GM23338 (cell line): ENCODE data around the gene SLC2A13.

ENCODE experiments used
- CTCF ChIP-seq, 2 experiments: fragments of 200-600 bp in 1 of 2; sonication (generic) in 1 of 2; conservative IDR thresholded peaks; 2 replicates each; pipeline versions ENCODE4 v1.5.1 to v1.6.1; 2016 to 2017; ENCODE audit warnings: antibody characterized with exemption in 2 of 2, low read depth in 2 of 2, mild to moderate bottlenecking in 2 of 2, moderate library complexity in 1 of 2
- EZH2 ChIP-seq: fragments of 200-600 bp; sonication (generic); IDR thresholded peaks from one replicate; pipeline ENCODE4 v1.8.0; 2017; ENCODE audit warnings: antibody characterized with exemption, mild to moderate bottlenecking, low read depth; ENCODE audit not compliant: unreplicated experiment
- JUNB ChIP-seq: IDR thresholded peaks from one replicate; pipeline ENCODE4 v1.6.1; 2016; ENCODE audit warnings: antibody characterized with exemption; ENCODE audit not compliant: unreplicated experiment
- POLR2AphosphoS5 ChIP-seq: IDR thresholded peaks from 2 replicates; pipeline ENCODE4 v1.6.1; 2016; ENCODE audit warnings: antibody characterized with exemption, low read depth
- REST ChIP-seq: IDR thresholded peaks from one replicate; pipeline ENCODE4 v1.6.1; 2018; ENCODE audit warnings: antibody characterized with exemption; ENCODE audit not compliant: unreplicated experiment
- ZNF331 ChIP-seq: fragments of 250-450 bp; sonication (Bioruptor Pico); IDR thresholded peaks from 2 replicates; pipeline ENCODE4 v1.5.0; 2020; ENCODE audit warnings: low read depth, mild to moderate bottlenecking, moderate library complexity
- TF ChIP-seq, protein P1 (sequence below): IDR thresholded peaks from 2 replicates; pipeline ENCODE4 v1.6.1; 2016; ENCODE audit warnings: antibody characterized with exemption

DNA sequence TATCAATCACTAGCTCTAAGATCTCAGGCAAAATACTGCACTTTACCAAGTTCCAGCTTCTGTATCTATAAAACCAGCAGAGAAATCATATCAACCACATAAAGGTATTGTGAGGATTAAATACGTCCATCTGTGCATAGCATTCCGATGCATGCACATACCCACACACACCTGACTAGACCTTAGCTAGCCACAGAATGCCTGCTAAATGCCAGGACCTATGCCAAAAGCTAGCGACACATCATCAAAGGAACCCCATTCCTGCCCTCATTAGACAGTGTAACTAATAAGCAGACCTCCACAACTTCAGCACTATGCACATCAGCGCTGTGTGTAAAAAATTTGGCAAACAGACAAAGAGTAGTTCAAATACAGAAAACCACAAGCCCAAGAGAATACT lies 185.2 kb downstream of the SLC2A13 start:
- TF ChIP-seq POLR2AphosphoS5 (no peak), JUNB (no peak), CTCF (conservative IDR thresholded peaks at IDR 0.05; ENCODE audit: low read depth in 2 of 2) (no peak), REST (no peak), EZH2 (no peak), ZNF331 (no peak)
- TF ChIP-seq, protein P1, sequence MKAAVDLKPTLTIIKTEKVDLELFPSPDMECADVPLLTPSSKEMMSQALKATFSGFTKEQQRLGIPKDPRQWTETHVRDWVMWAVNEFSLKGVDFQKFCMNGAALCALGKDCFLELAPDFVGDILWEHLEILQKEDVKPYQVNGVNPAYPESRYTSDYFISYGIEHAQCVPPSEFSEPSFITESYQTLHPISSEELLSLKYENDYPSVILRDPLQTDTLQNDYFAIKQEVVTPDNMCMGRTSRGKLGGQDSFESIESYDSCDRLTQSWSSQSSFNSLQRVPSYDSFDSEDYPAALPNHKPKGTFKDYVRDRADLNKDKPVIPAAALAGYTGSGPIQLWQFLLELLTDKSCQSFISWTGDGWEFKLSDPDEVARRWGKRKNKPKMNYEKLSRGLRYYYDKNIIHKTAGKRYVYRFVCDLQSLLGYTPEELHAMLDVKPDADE, result no peak
